Large intestine (tissue), 3 donors: ENCODE measurements around the gene SEMA6D. TPM values are rescaled to one million over a fixed set of nuclear protein-coding genes. Genes with fewer than 3 reads are reported as not detected.
A peak's percentile ranks its signal among the peaks of the same experiment; 100 is the strongest.

Experiments used
- DNase-seq, 2 donors: peaks; one replicate each; pipeline versions ENCODE4 v3.0.0 to v3.0.0-alpha.2; 2013
- H3K27ac ChIP-seq: one replicate; pipeline ENCODE4 v1.5.1; 2013; ENCODE audit warnings: low read length
- H3K27me3 ChIP-seq: 2 replicates; pipeline ENCODE4 v1.6.1; 2013; ENCODE audit warnings: low read length; ENCODE audit not compliant: control insufficient read depth, insufficient read depth
- H3K36me3 ChIP-seq: 2 replicates; pipeline ENCODE4 v1.6.1; 2013; ENCODE audit warnings: low read length; ENCODE audit not compliant: control insufficient read depth, insufficient read depth
- H3K4me1 ChIP-seq: one replicate; pipeline ENCODE4 v1.6.1; 2013; ENCODE audit warnings: low read length; ENCODE audit not compliant: control insufficient read depth, insufficient read depth
- H3K4me3 ChIP-seq: one replicate; pipeline ENCODE4 v1.5.1; 2013; ENCODE audit warnings: low read length
- H3K9me3 ChIP-seq: one replicate; pipeline ENCODE4 v1.6.1; 2013; ENCODE audit warnings: mild to moderate bottlenecking, low read depth, low read length, moderate library complexity; ENCODE audit not compliant: control insufficient read depth
- WGBS: methylation state at CpG from one replicate; pipeline ENCODE4 v1.1.5; 2013; ENCODE audit warnings: low lambda C conversion rate; ENCODE audit not compliant: insufficient coverage; 5-methylcytosine and 5-hydroxymethylcytosine counted together
- polyA plus RNA-seq: library from polyadenylated mRNA; unstranded; fragments of 120-200 nt; gene quantifications from one replicate; pipeline ENCODE4 v1.2.1, GENCODE V29; 2013

SEMA6D gene
- polyA plus RNA-seq, 1 donor: 63.7 TPM

- Histone ChIP-seq H3K36me3 (no peaks in the 10 kb centered on the region), H3K27me3 (no peaks in the 10 kb centered on the region), H3K27ac (no peak overlapping the region), H3K4me3 (no peak overlapping the region), H3K4me1 (no peaks in the 10 kb centered on the region), H3K9me3 (no peaks in the 10 kb centered on the region)
- 90% methylated on average over 2 of the region's 4 CpGs for WGBS
- no peak for DNase-seq
Observed at GRCh38 chr15:47688573-47689086, 28.7 kb upstream of the SEMA6D start.

GRCh38 chr15:47689660-47690059 lies 27.6 kb upstream of the SEMA6D start:
- Histone ChIP-seq H3K9me3 (no peaks in the 10 kb centered on the region), H3K36me3 (no peaks in the 10 kb centered on the region), H3K4me3 (no peak overlapping the region), H3K27me3 (no peaks in the 10 kb centered on the region), H3K27ac (no peak overlapping the region), H3K4me1 (no peaks in the 10 kb centered on the region)
- no CpG with 5 or more reads among the region's 4 CpGs for WGBS
- DNase-seq: no peak

- no peaks in the 10 kb centered on the region for H3K4me1 ChIP-seq
- H3K27me3 ChIP-seq: no peaks in the 10 kb centered on the region
- no peaks in the 10 kb centered on the region for H3K9me3 ChIP-seq
- WGBS: 100% methylated on average over 1 of the region's 2 CpGs
- no peak overlapping the region for H3K27ac ChIP-seq
- no peaks in the 10 kb centered on the region for H3K36me3 ChIP-seq
- no peak overlapping the region for H3K4me3 ChIP-seq
- DNase-seq: no peak
Observed at GRCh38 chr15:47691882-47692281, 25.4 kb upstream of the SEMA6D start.

- Histone ChIP-seq H3K4me1 (no peaks in the 10 kb centered on the region), H3K4me3 (no peak overlapping the region), H3K9me3 (no peaks in the 10 kb centered on the region), H3K36me3 (no peaks in the 10 kb centered on the region), H3K27ac (no peak overlapping the region), H3K27me3 (no peaks in the 10 kb centered on the region)
- no CpG with 5 or more reads among the region's 2 CpGs for WGBS
- DNase-seq: no peak
Observed at GRCh38 chr15:47696351-47696750, 21.0 kb upstream of the SEMA6D start.

GRCh38 chr15:47705281-47705997 lies 11.9 kb upstream of the SEMA6D start:
- 42% methylated on average over 3 of the region's 8 CpGs for whole genome bisulfite sequencing

GRCh38 chr15:47707391-47707790 lies 9.9 kb upstream of the SEMA6D start:
- peak; percentile 60 to 73 for DNase-seq
- peaks cover 2% of the 10 kb centered on the region for H3K9me3 ChIP-seq
- peaks cover 45% of the 10 kb centered on the region for H3K4me1 ChIP-seq
- peak overlapping the region; percentile 97 for H3K27ac ChIP-seq
- no peak overlapping the region for H3K4me3 ChIP-seq
- no CpG with 5 or more reads among the region's 5 CpGs for WGBS
- no peaks in the 10 kb centered on the region for H3K27me3 ChIP-seq
- no peaks in the 10 kb centered on the region for H3K36me3 ChIP-seq

More at GRCh38 chr15:47705281-47705997, 11.9 kb upstream of the SEMA6D start:
- Histone ChIP-seq H3K27me3 (no peaks in the 10 kb centered on the region), H3K4me3 (no peak overlapping the region), H3K27ac (peak overlapping the region; percentile 97), H3K36me3 (no peaks in the 10 kb centered on the region), H3K9me3 (no peaks in the 10 kb centered on the region), H3K4me1 (peaks cover 40% of the 10 kb centered on the region)
- DNase-seq: peak; percentile 36 to 79

GRCh38 chr15:47708161-47708980 lies 8.9 kb upstream of the SEMA6D start:
- DNase-seq: peak; percentile 90 to 98
- Histone ChIP-seq H3K4me1 (peaks cover 49% of the 10 kb centered on the region), H3K4me3 (no peak overlapping the region), H3K27me3 (no peaks in the 10 kb centered on the region), H3K27ac (peak overlapping the region; percentile 97), H3K36me3 (no peaks in the 10 kb centered on the region), H3K9me3 (peaks cover 2% of the 10 kb centered on the region)
- WGBS: no CpG with 5 or more reads among the region's 3 CpGs

- H3K36me3 ChIP-seq: no peaks in the 10 kb centered on the region
- DNase-seq: peak in 1 of 2 donors; percentile 25
- H3K4me1 ChIP-seq: peaks cover 37% of the 10 kb centered on the region
- peaks cover 2% of the 10 kb centered on the region for H3K9me3 ChIP-seq
- no peak overlapping the region for H3K4me3 ChIP-seq
- no peaks in the 10 kb centered on the region for H3K27me3 ChIP-seq
- H3K27ac ChIP-seq: no peak overlapping the region
Observed at GRCh38 chr15:47711655-47712054, 5.7 kb upstream of the SEMA6D start.

- Histone ChIP-seq H3K27ac (no peak overlapping the region), H3K27me3 (no peaks in the 10 kb centered on the region), H3K36me3 (no peaks in the 10 kb centered on the region), H3K4me1 (peaks cover 12% of the 10 kb centered on the region), H3K4me3 (no peak overlapping the region), H3K9me3 (peaks cover 2% of the 10 kb centered on the region)
- 100% methylated on average over 3 of the region's 7 CpGs for WGBS
- DNase-seq: no peak
Observed at GRCh38 chr15:47715402-47715801, 1.9 kb upstream of the SEMA6D start.

GRCh38 chr15:47715856-47716445 lies 1.4 kb upstream of the SEMA6D start:
- Histone ChIP-seq H3K9me3 (no peaks in the 10 kb centered on the region), H3K27ac (peak overlapping the region; percentile 81), H3K4me3 (no peak overlapping the region), H3K27me3 (no peaks in the 10 kb centered on the region), H3K4me1 (peaks cover 11% of the 10 kb centered on the region), H3K36me3 (no peaks in the 10 kb centered on the region)
- DNase-seq: peak in 1 of 2 donors; percentile 25
- WGBS: 83% methylated on average over 3 of the region's 6 CpGs
